Mesothelial cell of epicardium (in vitro differentiated cells): ENCODE data around the gene LIF. TPM values are rescaled to one million over a fixed set of nuclear protein-coding genes. Genes with fewer than 3 reads are reported as not detected.

Source experiments
- DNase-seq, 2 experiments: peaks; one replicate each; pipeline ENCODE4 v3.0.0; 2021; ENCODE audit warnings: low spot score in 2 of 2; ENCODE audit not compliant: unreplicated experiment in 2 of 2
- H3K27ac Mint-ChIP-seq: 2 replicates; pipeline ENCODE4 v1.8.0; 2021; ENCODE audit warnings: mixed read lengths
- H3K27me3 Mint-ChIP-seq: 2 replicates; pipeline ENCODE4 v1.8.0; 2021; ENCODE audit warnings: low read depth, mixed read lengths
- H3K36me3 Mint-ChIP-seq: 2 replicates; pipeline ENCODE4 v1.8.0; 2021; ENCODE audit warnings: mixed read lengths
- H3K4me1 Mint-ChIP-seq: 2 replicates; pipeline ENCODE4 v1.8.0; 2021; ENCODE audit warnings: mixed read lengths
- H3K4me3 Mint-ChIP-seq: 2 replicates; pipeline ENCODE4 v1.8.0; 2021; ENCODE audit warnings: mild to moderate bottlenecking, moderate library complexity, mixed read lengths
- H3K9me3 Mint-ChIP-seq: 2 replicates; pipeline ENCODE4 v1.8.0; 2021; ENCODE audit warnings: mixed read lengths
- CTCF ChIP-seq: fragments of 200-600 bp; sonication (generic); IDR thresholded peaks from one replicate; pipeline ENCODE4 v1.5.0; 2021; ENCODE audit warnings: antibody characterized with exemption; ENCODE audit not compliant: unreplicated experiment
- total RNA-seq: library from RNA; stranded (reverse); gene quantifications from 3 replicates; pipeline ENCODE4 v1.2.1, GENCODE V29; 2021

The LIF gene
- total RNA-seq, 1 donor from 2014 or later, result 15.8 TPM

DNA sequence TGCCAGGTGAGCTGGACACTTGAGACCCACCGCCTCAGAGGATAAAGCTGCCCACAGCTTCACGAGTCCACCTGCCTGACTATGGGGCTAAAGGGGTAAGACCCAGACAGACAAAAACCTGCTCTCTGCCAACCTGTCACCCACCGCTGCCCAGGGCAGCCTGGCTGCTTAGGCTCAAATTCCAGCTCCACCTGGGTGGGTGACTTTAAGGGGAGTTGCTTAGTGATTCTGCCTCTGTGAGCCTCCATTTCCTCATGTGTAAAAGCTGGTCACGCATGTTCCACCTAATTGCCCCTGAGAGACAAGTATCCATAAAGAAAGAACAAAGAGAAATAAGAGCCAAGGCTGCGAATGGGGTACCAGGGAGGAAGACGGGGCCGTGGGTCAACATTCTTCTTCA is 46.5 kb upstream of the LIF start:
- no peak overlapping the region for H3K27ac Mint-ChIP-seq
- H3K9me3 Mint-ChIP-seq, result no peaks in the 10 kb centered on the region
- peaks cover 16% of the 10 kb centered on the region for H3K36me3 Mint-ChIP-seq
- H3K27me3 Mint-ChIP-seq, result no peaks in the 10 kb centered on the region
- no peak overlapping the region for H3K4me3 Mint-ChIP-seq
- no peak for DNase-seq
- no peak for TF ChIP-seq CTCF
- peaks cover 19% of the 10 kb centered on the region for H3K4me1 Mint-ChIP-seq

DNA sequence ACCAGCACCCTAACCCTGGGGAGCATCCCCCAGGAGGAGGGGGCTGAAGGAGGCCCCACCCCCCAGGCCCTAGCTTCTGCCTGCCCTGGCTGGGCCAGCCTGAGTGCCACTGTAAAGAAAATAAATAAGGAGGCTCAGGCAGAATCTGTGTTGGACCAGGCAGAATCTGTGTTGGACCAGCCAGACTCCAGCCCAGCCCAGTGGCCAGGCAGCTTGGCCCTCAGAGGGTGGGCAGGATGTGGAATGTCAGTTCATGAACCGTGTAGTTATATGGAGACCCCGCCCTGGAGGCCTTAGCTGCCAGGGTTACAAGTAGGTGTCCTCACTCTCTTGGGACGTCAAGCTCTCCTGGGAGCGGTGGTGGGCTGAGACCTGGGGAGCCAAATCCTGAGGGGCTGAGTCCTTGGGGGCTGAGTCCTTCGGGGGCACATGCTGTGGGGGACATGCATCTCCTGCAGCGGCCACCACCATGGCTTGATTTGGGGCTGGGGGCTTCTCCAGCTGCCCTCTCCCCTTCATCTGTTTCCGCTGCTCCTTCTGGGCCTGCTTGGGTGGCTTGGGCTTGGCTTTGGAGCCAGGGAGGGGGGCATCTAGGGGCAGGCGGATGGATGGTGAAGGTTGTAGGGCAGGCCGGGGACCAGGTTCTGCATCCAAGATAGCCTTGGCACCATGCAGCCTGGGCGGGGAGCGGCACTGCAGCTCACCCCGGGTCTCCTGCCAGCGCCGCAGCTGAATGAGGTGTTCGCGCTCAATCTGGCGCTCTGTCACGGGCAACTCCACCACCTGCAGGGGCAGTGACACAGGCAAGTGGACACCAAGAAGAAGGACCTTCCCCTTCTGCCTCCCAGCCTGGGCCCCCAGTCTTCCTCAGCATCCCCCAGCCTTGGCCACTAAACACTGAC is 45.8 kb upstream of the LIF start:
- Mint-ChIP-seq H3K4me3 (no peak overlapping the region), H3K27me3 (no peaks in the 10 kb centered on the region), H3K36me3 (peaks cover 16% of the 10 kb centered on the region), H3K9me3 (no peaks in the 10 kb centered on the region), H3K4me1 (peaks cover 15% of the 10 kb centered on the region), H3K27ac (no peak overlapping the region)
- no peak for TF ChIP-seq CTCF
- DNase-seq, result no peak

- Mint-ChIP-seq H3K9me3 (no peaks in the 10 kb centered on the region), H3K36me3 (peaks cover 16% of the 10 kb centered on the region), H3K4me1 (peaks cover 15% of the 10 kb centered on the region), H3K4me3 (no peak overlapping the region), H3K27ac (no peak overlapping the region), H3K27me3 (no peaks in the 10 kb centered on the region)
- no peak for TF ChIP-seq CTCF
- no peak for DNase-seq
Measured at GRCh38 chr22:30291058-30291892, 44.7 kb upstream of the LIF start.

- Mint-ChIP-seq H3K4me3 (peak overlapping the region; percentile 70), H3K27me3 (no peaks in the 10 kb centered on the region), H3K4me1 (peaks cover 15% of the 10 kb centered on the region), H3K9me3 (no peaks in the 10 kb centered on the region), H3K36me3 (peaks cover 16% of the 10 kb centered on the region), H3K27ac (peak overlapping the region; percentile 82)
- no peak for DNase-seq
- TF ChIP-seq CTCF, result no peak
Measured at GRCh38 chr22:30290342-30291057, 43.9 kb upstream of the LIF start.

GRCh38 chr22:30289980-30290313 is 43.4 kb upstream of the LIF start:
- peaks cover 17% of the 10 kb centered on the region for H3K36me3 Mint-ChIP-seq
- H3K27me3 Mint-ChIP-seq, result no peaks in the 10 kb centered on the region
- H3K27ac Mint-ChIP-seq, result peak overlapping the region; percentile 82
- TF ChIP-seq CTCF, result no peak
- peak overlapping the region; percentile 70 for H3K4me3 Mint-ChIP-seq
- no peaks in the 10 kb centered on the region for H3K9me3 Mint-ChIP-seq
- no peak for DNase-seq
- peaks cover 15% of the 10 kb centered on the region for H3K4me1 Mint-ChIP-seq
